Adrenal gland (tissue), 5 donors: ENCODE results near the gene BRSK1.

Source experiments
- CTCF ChIP-seq, 6 experiments: fragments of 450-650 bp in 4 of 6; fragments of 200-600 bp in 2 of 6; sonication (generic) in 1 of 6; IDR thresholded peaks; 1 replicate in 5 of 6; 2 replicates in 1 of 6; pipeline versions ENCODE4 v1.5.1 to v1.8.0; 2016 to 2021; ENCODE audit warnings: antibody characterized with exemption in 6 of 6, mild to moderate bottlenecking in 2 of 6, moderate library complexity in 1 of 6
- POLR2A ChIP-seq, 2 donors: fragments of 450-650 bp; IDR thresholded peaks; one replicate each; pipeline ENCODE4 v1.6.1; 2017; ENCODE audit warnings: antibody characterized with exemption in 2 of 2, mild to moderate bottlenecking in 2 of 2, moderate library complexity in 1 of 2
- donor health status: DM: no; HTN: no; CAD: no.

- TF ChIP-seq CTCF (IDR thresholded peaks at IDR 0.05) (no peak), POLR2A (IDR thresholded peaks at IDR 0.05) (no peak)
Observed at GRCh38 chr19:55276720-55277430, 6.9 kb upstream of the BRSK1 start.
